GM23338 (cell line): Measurements from ENCODE around the gene GGCT. TPM values are rescaled to one million over a fixed set of nuclear protein-coding genes. Genes with fewer than 3 reads are reported as not detected.

Source experiments
- ATAC-seq: fragments of 200-7000 bp; cut with Tn5 transposase; 3 replicates; pipeline ENCODE4 v1.9.1; 2020
- DNase-seq: peaks from one replicate; pipeline ENCODE4 v3.0.0-alpha.2; 2015; ENCODE audit warnings: low spot score
- H2AFZ ChIP-seq: fragments of 200-600 bp; sonication (generic); 2 replicates; pipeline ENCODE4 v1.8.0; 2016; ENCODE audit warnings: antibody characterized with exemption, mild to moderate bottlenecking, moderate library complexity
- H3F3A ChIP-seq: fragments of 200-600 bp; sonication (generic); replicated peaks from 2 replicates; pipeline ENCODE4 v1.8.0; 2017; ENCODE audit warnings: antibody characterized with exemption, mixed run types, low read depth
- H3K27ac ChIP-seq: fragments of 200-600 bp; sonication (generic); 2 replicates; pipeline ENCODE4 v1.6.1; 2016; ENCODE audit warnings: low read depth
- H3K27me3 ChIP-seq: fragments of 200-600 bp; sonication (generic); 2 replicates; pipeline ENCODE4 v1.8.0; 2016; ENCODE audit warnings: mild to moderate bottlenecking, mixed run types, moderate library complexity; ENCODE audit not compliant: insufficient read depth
- H3K36me3 ChIP-seq: fragments of 200-600 bp; sonication (generic); 2 replicates; pipeline ENCODE4 v1.8.0; 2016; ENCODE audit warnings: mild to moderate bottlenecking; ENCODE audit not compliant: insufficient read depth
- H3K4me1 ChIP-seq: fragments of 200-600 bp; sonication (generic); 2 replicates; pipeline ENCODE4 v1.8.0; 2016; ENCODE audit warnings: mild to moderate bottlenecking, moderate library complexity; ENCODE audit not compliant: insufficient read depth
- H3K4me2 ChIP-seq: fragments of 200-600 bp; sonication (generic); 2 replicates; pipeline ENCODE4 v1.7.1; 2017; ENCODE audit warnings: mixed run types
- H3K4me3 ChIP-seq: fragments of 200-600 bp; sonication (generic); 2 replicates; pipeline ENCODE4 v1.6.1; 2016; ENCODE audit warnings: mixed run types
- H3K79me2 ChIP-seq: fragments of 200-600 bp; sonication (generic); replicated peaks from 2 replicates; pipeline ENCODE4 v1.8.0; 2017; ENCODE audit warnings: mild to moderate bottlenecking; ENCODE audit not compliant: insufficient read depth
- H3K9me2 ChIP-seq: fragments of 200-600 bp; sonication (generic); 2 replicates; pipeline ENCODE4 v1.8.0; 2017; ENCODE audit not compliant: insufficient read depth
- H4K20me1 ChIP-seq: fragments of 200-600 bp; sonication (generic); replicated peaks from 2 replicates; pipeline ENCODE4 v1.8.0; 2017; ENCODE audit warnings: mild to moderate bottlenecking; ENCODE audit not compliant: insufficient read depth
- H3K27ac Mint-ChIP-seq: 2 replicates; pipeline ENCODE4 v1.8.0; 2020; ENCODE audit warnings: inconsistent platforms, mild to moderate bottlenecking, moderate library complexity, mixed read lengths
- H3K27me3 Mint-ChIP-seq: 3 replicates; pipeline ENCODE4 v1.8.0; 2022; ENCODE audit warnings: low read depth, mild to moderate bottlenecking, moderate library complexity, mixed read lengths, inconsistent platforms; ENCODE audit not compliant: insufficient read depth, poor library complexity
- H3K36me3 Mint-ChIP-seq: 3 replicates; pipeline ENCODE4 v1.8.0; 2021; ENCODE audit warnings: low read depth, mild to moderate bottlenecking, inconsistent platforms, moderate library complexity, mixed read lengths
- H3K4me1 Mint-ChIP-seq: 3 replicates; pipeline ENCODE4 v1.8.0; 2020; ENCODE audit warnings: mild to moderate bottlenecking, inconsistent platforms, mixed read lengths
- H3K4me3 Mint-ChIP-seq: 3 replicates; pipeline ENCODE4 v1.8.0; 2021; ENCODE audit warnings: moderate library complexity, mild to moderate bottlenecking, inconsistent platforms, mixed read lengths
- H3K9me3 Mint-ChIP-seq: 3 replicates; pipeline ENCODE4 v1.8.0; 2020; ENCODE audit warnings: moderate library complexity, mild to moderate bottlenecking, inconsistent platforms, mixed read lengths
- CREB1 ChIP-seq: fragments of 250-450 bp; sonication (Bioruptor Pico); IDR thresholded peaks from 2 replicates; pipeline ENCODE4 v1.5.0; 2020; ENCODE audit warnings: low read depth, mild to moderate bottlenecking, moderate library complexity
- CTCF ChIP-seq, 2 experiments: fragments of 200-600 bp in 1 of 2; sonication (generic) in 1 of 2; conservative IDR thresholded peaks; 2 replicates each; pipeline versions ENCODE4 v1.5.1 to v1.6.1; 2016 to 2017; ENCODE audit warnings: antibody characterized with exemption in 2 of 2, low read depth in 2 of 2, mild to moderate bottlenecking in 2 of 2, moderate library complexity in 1 of 2
- ETS1 ChIP-seq: IDR thresholded peaks from 2 replicates; pipeline ENCODE4 v1.6.1; 2016; ENCODE audit warnings: antibody characterized with exemption
- EZH2phosphoT487 ChIP-seq: fragments of 200-600 bp; sonication (generic); IDR thresholded peaks from one replicate; pipeline ENCODE4 v1.8.1; 2018; ENCODE audit warnings: antibody characterized with exemption; ENCODE audit not compliant: unreplicated experiment
- REST ChIP-seq: IDR thresholded peaks from one replicate; pipeline ENCODE4 v1.6.1; 2018; ENCODE audit warnings: antibody characterized with exemption; ENCODE audit not compliant: unreplicated experiment
- ZNF114 ChIP-seq: fragments of 250-450 bp; sonication (Bioruptor Pico); IDR thresholded peaks from 2 replicates; pipeline ENCODE4 v1.5.0; 2020; ENCODE audit warnings: mild to moderate bottlenecking, moderate library complexity
- polyA plus RNA-seq: library from polyadenylated mRNA; unstranded; fragments of >200 nt; fragmentation: Nextera tagmentation; extraction: Ambion mirVana; gene quantifications from 2 replicates; pipeline ENCODE4 v1.2.1, GENCODE V29; 2016
- total RNA-seq: library from RNA; depleted of rRNA; stranded (reverse); fragments of >200 nt; shearing (Covaris generic); gene quantifications from 2 replicates; pipeline ENCODE4 v1.2.3, GENCODE V29; 2014

The GGCT gene
- total and polyA plus RNA-seq, 2 experiments from 2014 or later, result 104 to 229 TPM

GRCh38 chr7:30553546-30553945, 48.9 kb upstream of the GGCT start:
- peaks cover 6% of the 10 kb centered on the region; the same call in 1 of the 2 replicates for H3K9me2 ChIP-seq
- no peak overlapping the region for H3K27ac ChIP-seq
- no peak for DNase-seq
- TF ChIP-seq ZNF114 (CRISPR knock-in tag), result no peak
- no peak for TF ChIP-seq CTCF (conservative IDR thresholded peaks at IDR 0.05; ENCODE audit: low read depth in 2 of 2)
- TF ChIP-seq ETS1, result no peak
- no peak for TF ChIP-seq REST
- TF ChIP-seq CREB1 (CRISPR knock-in tag), result no peak
- no peak for TF ChIP-seq EZH2phosphoT487
- H3K36me3 Mint-ChIP-seq, result peaks cover 2% of the 10 kb centered on the region; the same call in 1 of the 3 replicates
- H3K4me3 Mint-ChIP-seq, result no peak overlapping the region
- H3K4me1 ChIP-seq, result peaks cover 17% of the 10 kb centered on the region
- no peak overlapping the region for H3K27ac Mint-ChIP-seq
- no peak for ATAC-seq
- no peaks in the 10 kb centered on the region for H3F3A ChIP-seq
- H3K9me3 Mint-ChIP-seq, result no peaks in the 10 kb centered on the region
- H3K4me1 Mint-ChIP-seq, result peaks cover 13% of the 10 kb centered on the region
- H3K27me3 Mint-ChIP-seq, result peaks cover 2% of the 10 kb centered on the region
- no peak overlapping the region for H3K4me2 ChIP-seq
- H3K4me3 ChIP-seq, result no peak overlapping the region
- H3K79me2 ChIP-seq, result no peaks in the 10 kb centered on the region
- H3K27me3 ChIP-seq, result no peaks in the 10 kb centered on the region
- H2AFZ ChIP-seq, result no peak overlapping the region
- H4K20me1 ChIP-seq, result no peaks in the 10 kb centered on the region
- no peaks in the 10 kb centered on the region for H3K36me3 ChIP-seq

GRCh38 chr7:30553141-30553540, 48.5 kb upstream of the GGCT start:
- no peak overlapping the region for H3K4me3 ChIP-seq
- DNase-seq, result no peak
- no peaks in the 10 kb centered on the region for H3K9me3 Mint-ChIP-seq
- no peaks in the 10 kb centered on the region for H3K36me3 ChIP-seq
- no peaks in the 10 kb centered on the region for H4K20me1 ChIP-seq
- no peaks in the 10 kb centered on the region for H3F3A ChIP-seq
- peaks cover 6% of the 10 kb centered on the region; the same call in 1 of the 2 replicates for H3K9me2 ChIP-seq
- peaks cover 13% of the 10 kb centered on the region for H3K4me1 Mint-ChIP-seq
- no peak overlapping the region for H2AFZ ChIP-seq
- no peaks in the 10 kb centered on the region for H3K27me3 ChIP-seq
- ATAC-seq, result no peak
- H3K36me3 Mint-ChIP-seq, result peaks cover 2% of the 10 kb centered on the region; the same call in 1 of the 3 replicates
- H3K27me3 Mint-ChIP-seq, result peaks cover 2% of the 10 kb centered on the region
- no peak overlapping the region for H3K27ac Mint-ChIP-seq
- H3K4me1 ChIP-seq, result peaks cover 17% of the 10 kb centered on the region
- no peak overlapping the region for H3K27ac ChIP-seq
- H3K4me3 Mint-ChIP-seq, result no peak overlapping the region
- H3K79me2 ChIP-seq, result no peaks in the 10 kb centered on the region
- no peak overlapping the region for H3K4me2 ChIP-seq
- TF ChIP-seq REST, result no peak
